IPS-20b (cell line): ENCODE data around the gene PSMD9.
A peak's percentile ranks its signal among the peaks of the same experiment; 100 is the strongest.
"Not testable (repeated sequence)": the region's sequence is repeated elsewhere in the genome, so short reads cannot be mapped to it uniquely, and the experiment has no call there.

ENCODE experiments used
- H3K27ac ChIP-seq: one replicate; pipeline ENCODE4 v1.5.1; 2013; ENCODE audit warnings: low read length
- H3K27me3 ChIP-seq: 2 replicates; pipeline ENCODE4 v1.6.1; 2013; ENCODE audit warnings: mild to moderate bottlenecking, low read length, inconsistent platforms; ENCODE audit not compliant: insufficient read depth
- H3K36me3 ChIP-seq: 2 replicates; pipeline ENCODE4 v1.6.1; 2013; ENCODE audit warnings: low read depth, mild to moderate bottlenecking, inconsistent platforms, low read length, moderate library complexity; ENCODE audit not compliant: insufficient read depth
- H3K4me1 ChIP-seq: 2 replicates; pipeline ENCODE4 v1.6.1; 2013; ENCODE audit warnings: mild to moderate bottlenecking, control low read depth, inconsistent platforms, low read length, moderate library complexity; ENCODE audit not compliant: insufficient read depth
- H3K4me3 ChIP-seq: 2 replicates; pipeline ENCODE4 v1.5.1; 2013; ENCODE audit warnings: mild to moderate bottlenecking, low read length, inconsistent platforms
- H3K9ac ChIP-seq: 2 replicates; pipeline ENCODE4 v1.6.1; 2013; ENCODE audit warnings: low read depth, mild to moderate bottlenecking, inconsistent platforms, low read length, moderate library complexity
- H3K9me3 ChIP-seq: 2 replicates; pipeline ENCODE4 v1.6.1; 2013; ENCODE audit warnings: mild to moderate bottlenecking, low read depth, low read length, inconsistent platforms; ENCODE audit not compliant: insufficient read depth

The PSMD9 gene

GRCh38 chr12:121883315-121883660, 5.3 kb upstream of the PSMD9 start:
- Histone ChIP-seq H3K4me1 (peaks cover 5% of the 10 kb centered on the region; the same call in 1 of the 2 replicates), H3K27me3 (no peaks in the 10 kb centered on the region), H3K27ac (no peak overlapping the region), H3K9ac (no peak overlapping the region), H3K9me3 (no peaks in the 10 kb centered on the region), H3K4me3 (no peak overlapping the region), H3K36me3 (no peaks in the 10 kb centered on the region)

GRCh38 chr12:121885129-121885528, 3.5 kb upstream of the PSMD9 start:
- not testable (repeated sequence) for H3K4me3 ChIP-seq, H3K9me3 ChIP-seq, H3K4me1 ChIP-seq, H3K27me3 ChIP-seq, H3K36me3 ChIP-seq, H3K27ac ChIP-seq, H3K9ac ChIP-seq

GRCh38 chr12:121888083-121888477, 510 bp upstream of the PSMD9 start:
- Histone ChIP-seq H3K9ac (peak overlapping the region; percentile 22; the same call in 1 of the 2 replicates), H3K9me3 (no peaks in the 10 kb centered on the region), H3K36me3 (peaks cover 6% of the 10 kb centered on the region; the same call in 1 of the 2 replicates), H3K27me3 (peaks cover 9% of the 10 kb centered on the region; the same call in 1 of the 2 replicates), H3K27ac (no peak overlapping the region), H3K4me3 (peak overlapping the region; percentile 90), H3K4me1 (peaks cover 10% of the 10 kb centered on the region; the same call in 1 of the 2 replicates)

- peak overlapping the region; percentile 91 for H3K9ac ChIP-seq
Observed at GRCh38 chr12:121889274-121889624, 659 bp downstream of the PSMD9 start.

GRCh38 chr12:121889661-121890060, 1.1 kb downstream of the PSMD9 start:
- not testable (repeated sequence) for H3K36me3 ChIP-seq, H3K4me1 ChIP-seq, H3K27ac ChIP-seq, H3K27me3 ChIP-seq, H3K9me3 ChIP-seq
- Histone ChIP-seq H3K4me3 (peak overlapping the region; percentile 90), H3K9ac (peak overlapping the region; percentile 91; the same call in 1 of the 2 replicates)

More at GRCh38 chr12:121889274-121889624, 659 bp downstream of the PSMD9 start:
- Histone ChIP-seq H3K9me3 (no peaks in the 10 kb centered on the region), H3K36me3 (peaks cover 6% of the 10 kb centered on the region; the same call in 1 of the 2 replicates), H3K4me1 (peaks cover 5% of the 10 kb centered on the region; the same call in 1 of the 2 replicates), H3K4me3 (peak overlapping the region; percentile 90), H3K27me3 (peaks cover 9% of the 10 kb centered on the region; the same call in 1 of the 2 replicates), H3K27ac (no peak overlapping the region)

- Histone ChIP-seq H3K27me3 (peaks cover 9% of the 10 kb centered on the region; the same call in 1 of the 2 replicates), H3K27ac (no peak overlapping the region), H3K9me3 (no peaks in the 10 kb centered on the region), H3K9ac (no peak overlapping the region), H3K4me3 (no peak overlapping the region), H3K4me1 (peaks cover 5% of the 10 kb centered on the region; the same call in 1 of the 2 replicates), H3K36me3 (peaks cover 23% of the 10 kb centered on the region)
Observed at GRCh38 chr12:121892673-121893561, 4.3 kb downstream of the PSMD9 start.

- Histone ChIP-seq H3K36me3 (peaks cover 29% of the 10 kb centered on the region), H3K27ac (no peak overlapping the region), H3K4me3 (no peak overlapping the region), H3K27me3 (peaks cover 9% of the 10 kb centered on the region; the same call in 1 of the 2 replicates), H3K4me1 (peaks cover 5% of the 10 kb centered on the region; the same call in 1 of the 2 replicates), H3K9ac (no peak overlapping the region), H3K9me3 (no peaks in the 10 kb centered on the region)
Observed at GRCh38 chr12:121893961-121894460, 5.4 kb downstream of the PSMD9 start.

GRCh38 chr12:121894633-121895032, 6.0 kb downstream of the PSMD9 start:
- Histone ChIP-seq H3K4me1 (0 out of 2 replicates have a peak, but pooled peaks cover under 1% of the 10 kb centered on the region), H3K36me3 (peaks cover 35% of the 10 kb centered on the region), H3K9me3 (no peaks in the 10 kb centered on the region), H3K27ac (no peak overlapping the region), H3K4me3 (no peak overlapping the region), H3K9ac (no peak overlapping the region), H3K27me3 (peaks cover 6% of the 10 kb centered on the region; the same call in 1 of the 2 replicates)

GRCh38 chr12:121898287-121898686, 9.7 kb downstream of the PSMD9 start:
- Histone ChIP-seq H3K9ac (no peak overlapping the region), H3K4me3 (no peak overlapping the region), H3K27me3 (no peaks in the 10 kb centered on the region), H3K4me1 (no peaks in the 10 kb centered on the region), H3K36me3 (peaks cover 55% of the 10 kb centered on the region), H3K27ac (no peak overlapping the region), H3K9me3 (no peaks in the 10 kb centered on the region)

- H3K9me3 ChIP-seq, result no peaks in the 10 kb centered on the region
- no peak overlapping the region for H3K4me3 ChIP-seq
- H3K9ac ChIP-seq, result no peak overlapping the region
- H3K27me3 ChIP-seq, result no peaks in the 10 kb centered on the region
- peaks cover 63% of the 10 kb centered on the region for H3K36me3 ChIP-seq
- no peaks in the 10 kb centered on the region for H3K4me1 ChIP-seq
- no peak overlapping the region for H3K27ac ChIP-seq
Observed at GRCh38 chr12:121899590-121899989, 11.0 kb downstream of the PSMD9 start.

- Histone ChIP-seq H3K9me3 (no peaks in the 10 kb centered on the region), H3K4me1 (no peaks in the 10 kb centered on the region), H3K9ac (no peak overlapping the region), H3K36me3 (peaks cover 55% of the 10 kb centered on the region), H3K4me3 (no peak overlapping the region), H3K27me3 (no peaks in the 10 kb centered on the region), H3K27ac (no peak overlapping the region)
Observed at GRCh38 chr12:121903202-121903601, 14.6 kb downstream of the PSMD9 start.

- Histone ChIP-seq H3K36me3 (peaks cover 53% of the 10 kb centered on the region), H3K4me1 (no peaks in the 10 kb centered on the region), H3K27ac (no peak overlapping the region), H3K4me3 (no peak overlapping the region), H3K9me3 (no peaks in the 10 kb centered on the region), H3K9ac (no peak overlapping the region), H3K27me3 (no peaks in the 10 kb centered on the region)
Observed at GRCh38 chr12:121905746-121906145, 17.2 kb downstream of the PSMD9 start.
